Epithelial cell of esophagus (primary cell): ENCODE measurements around the gene EXOSC5.

ENCODE experiments used
- DNase-seq: peaks from one replicate; pipeline ENCODE4 v3.0.0; 2010; ENCODE audit warnings: low read depth
- H3K4me3 ChIP-seq: 2 replicates; pipeline ENCODE4 v1.5.1; 2011; ENCODE audit warnings: mild to moderate bottlenecking, low read length, control low read depth
- TF ChIP-seq, protein P1 (sequence below): IDR thresholded peaks from 2 replicates; pipeline ENCODE4 v1.5.1; 2011; ENCODE audit warnings: low read depth, mild to moderate bottlenecking, low read length, control low read depth, inconsistent platforms; ENCODE audit not compliant: insufficient read depth; ENCODE audit errors: missing control alignments

Gene EXOSC5

DNA sequence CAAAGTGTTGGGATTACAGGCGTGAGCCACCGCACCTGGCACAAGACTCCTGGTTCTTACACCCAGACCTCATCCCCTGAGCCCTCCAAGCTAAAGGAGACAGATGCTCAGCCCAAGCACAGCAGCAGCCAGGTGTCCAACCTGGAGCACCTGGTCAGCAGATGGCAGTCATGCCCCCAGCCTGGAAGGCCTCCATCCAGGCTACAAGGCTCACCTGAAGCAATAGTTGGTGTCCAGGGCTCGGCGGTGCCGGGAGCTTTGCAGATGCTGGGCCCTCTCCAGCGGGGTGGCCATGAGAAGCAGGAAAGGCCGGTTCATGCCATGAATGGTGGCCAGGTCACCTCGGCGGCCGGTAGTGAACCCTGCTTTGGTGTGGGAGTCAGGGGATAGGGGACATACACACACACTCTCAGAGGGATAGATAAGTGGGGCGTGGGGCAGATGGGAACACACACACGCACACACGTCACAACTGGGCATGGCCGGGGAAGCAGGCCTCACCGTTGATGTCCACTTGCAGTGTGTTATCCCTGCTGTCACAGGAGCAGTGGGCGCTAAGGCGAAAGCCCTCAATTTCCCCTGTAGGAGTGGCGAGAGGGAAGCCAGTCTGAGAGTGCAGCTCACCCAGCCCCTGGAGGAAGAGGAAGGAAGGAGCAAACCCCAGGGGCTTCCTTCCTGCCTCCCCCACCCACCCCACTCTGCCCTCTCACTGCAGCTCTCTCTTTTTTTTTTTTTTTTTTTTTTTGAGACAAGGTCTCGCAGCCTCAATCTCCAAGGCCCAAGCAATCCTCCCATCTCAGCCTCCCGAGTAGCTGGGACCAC is 55.3 kb downstream of the EXOSC5 start:
- TF ChIP-seq, protein P1, sequence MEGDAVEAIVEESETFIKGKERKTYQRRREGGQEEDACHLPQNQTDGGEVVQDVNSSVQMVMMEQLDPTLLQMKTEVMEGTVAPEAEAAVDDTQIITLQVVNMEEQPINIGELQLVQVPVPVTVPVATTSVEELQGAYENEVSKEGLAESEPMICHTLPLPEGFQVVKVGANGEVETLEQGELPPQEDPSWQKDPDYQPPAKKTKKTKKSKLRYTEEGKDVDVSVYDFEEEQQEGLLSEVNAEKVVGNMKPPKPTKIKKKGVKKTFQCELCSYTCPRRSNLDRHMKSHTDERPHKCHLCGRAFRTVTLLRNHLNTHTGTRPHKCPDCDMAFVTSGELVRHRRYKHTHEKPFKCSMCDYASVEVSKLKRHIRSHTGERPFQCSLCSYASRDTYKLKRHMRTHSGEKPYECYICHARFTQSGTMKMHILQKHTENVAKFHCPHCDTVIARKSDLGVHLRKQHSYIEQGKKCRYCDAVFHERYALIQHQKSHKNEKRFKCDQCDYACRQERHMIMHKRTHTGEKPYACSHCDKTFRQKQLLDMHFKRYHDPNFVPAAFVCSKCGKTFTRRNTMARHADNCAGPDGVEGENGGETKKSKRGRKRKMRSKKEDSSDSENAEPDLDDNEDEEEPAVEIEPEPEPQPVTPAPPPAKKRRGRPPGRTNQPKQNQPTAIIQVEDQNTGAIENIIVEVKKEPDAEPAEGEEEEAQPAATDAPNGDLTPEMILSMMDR = no peak
- DNase-seq = no peak
- no peak overlapping the region for H3K4me3 ChIP-seq

- TF ChIP-seq, protein P1 = no peak
These were observed 57.2 kb downstream of the EXOSC5 start for GRCh38 chr19:41339936-41340335.

More at GRCh38 chr19:41339936-41340335, 57.2 kb downstream of the EXOSC5 start:
- no peak overlapping the region for H3K4me3 ChIP-seq
- peak; percentile 24 for DNase-seq
